Esophagus muscularis mucosa (tissue), 4 donors: ENCODE measurements around the gene POP7. TPM values are rescaled to one million over a fixed set of nuclear protein-coding genes. Genes with fewer than 3 reads are reported as not detected.

ENCODE experiments used
- DNase-seq: peaks from one replicate; pipeline ENCODE4 v3.0.0-alpha.2; 2017; ENCODE audit errors: extremely low spot score
- H3K27ac ChIP-seq, 4 donors: fragments of 200-600 bp; sonication (generic); replicated peaks in 1 of 4; 1 replicate in 3 of 4; 2 replicates in 1 of 4; pipeline ENCODE4 v1.5.1; 2016 to 2019; ENCODE audit warnings: mild to moderate bottlenecking in 1 of 4
- H3K27me3 ChIP-seq, 4 donors: fragments of 200-600 bp; sonication (generic); one replicate each; pipeline versions ENCODE4 v1.5.1 to v1.6.0; 2016 to 2019
- H3K36me3 ChIP-seq, 4 donors: fragments of 200-600 bp; sonication (generic); one replicate each; pipeline ENCODE4 v1.5.1; 2016 to 2019
- H3K4me1 ChIP-seq, 4 donors: fragments of 200-600 bp; sonication (generic); one replicate each; pipeline ENCODE4 v1.5.1; 2016 to 2019
- H3K4me3 ChIP-seq, 4 donors: fragments of 200-600 bp; sonication (generic); 1 replicate in 2 of 4; 2 replicates in 2 of 4; pipeline ENCODE4 v1.5.1; 2016 to 2019; ENCODE audit warnings: mild to moderate bottlenecking in 4 of 4, moderate library complexity in 1 of 4
- H3K9me3 ChIP-seq, 4 donors: fragments of 200-600 bp; sonication (generic); 1 replicate in 3 of 4; 2 replicates in 1 of 4; pipeline ENCODE4 v1.5.1; 2016 to 2019
- EP300 ChIP-seq: sonication (generic); formaldehyde crosslinking; IDR thresholded peaks from one replicate; pipeline ENCODE4 v1.6.1; 2017; ENCODE audit warnings: antibody characterized with exemption
- POLR2A ChIP-seq: fragments of 450-650 bp; IDR thresholded peaks from one replicate; pipeline ENCODE4 v1.6.1; 2017; ENCODE audit warnings: antibody characterized with exemption, moderate library complexity, mild to moderate bottlenecking, low read depth
- POLR2AphosphoS5 ChIP-seq, 2 donors: sonication (generic); formaldehyde crosslinking; IDR thresholded peaks; one replicate each; pipeline ENCODE4 v1.6.1; 2017; ENCODE audit warnings: antibody characterized with exemption in 2 of 2
- WGBS: methylation state at CpG from one replicate; pipeline ENCODE4 v1.1.5; 2018; 5-methylcytosine and 5-hydroxymethylcytosine counted together
- intact Hi-C: fragments of 100-400 bp; cut with DNase I; formaldehyde crosslinking; loops from one replicate; pipeline ENCODE4 v1.15.1; 2023
- total RNA-seq, 4 donors: library from RNA; depleted of rRNA; stranded (reverse); fragments of >200 nt; gene quantifications; one replicate each; pipeline versions ENCODE4 v1.1.0 to v1.2.1, GENCODE V29; 2016
- TF ChIP-seq, protein P1 (sequence below), 3 experiments: fragments of 200-600 bp in 2 of 3; fragments of 450-650 bp in 1 of 3; sonication (generic) in 2 of 3; IDR thresholded peaks; one replicate each; pipeline ENCODE4 v1.5.1; 2017 to 2019; ENCODE audit warnings: antibody characterized with exemption in 3 of 3, mild to moderate bottlenecking in 2 of 3, moderate library complexity in 1 of 3

The POP7 gene
- total RNA-seq, 4 donors from 2014 or later, result 27.0 to 51.3 (median 43.7) TPM

DNA sequence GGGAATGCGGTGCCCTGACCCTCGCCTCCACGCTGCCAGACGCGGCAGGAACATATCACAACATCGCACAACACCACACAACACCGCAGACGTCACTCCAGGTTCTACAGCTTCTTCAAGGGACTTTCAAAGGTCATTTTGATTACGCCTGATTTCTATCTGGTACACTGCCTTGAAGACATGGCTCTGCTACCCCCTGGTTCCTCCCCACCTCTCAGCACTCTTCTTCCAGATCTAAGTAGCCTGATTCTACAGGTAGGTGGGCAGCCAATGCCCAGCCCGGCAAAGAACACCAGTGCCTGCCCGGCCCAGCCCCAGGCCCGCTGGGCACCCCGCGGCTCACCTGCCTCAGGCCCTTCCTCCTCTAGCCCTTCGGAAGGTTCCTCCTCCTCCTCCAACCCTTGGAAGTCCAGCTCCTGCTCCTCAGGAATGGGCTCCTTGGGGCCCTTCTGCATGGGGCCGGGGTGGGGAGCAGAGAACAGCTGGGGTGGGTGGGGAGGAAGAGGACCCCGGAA lies 20.2 kb upstream of the POP7 start:
- no peaks in the 10 kb centered on the region for H3K27me3 ChIP-seq
- DNase-seq, result no peak
- H3K36me3 ChIP-seq, result peaks cover 64 to 92% (median 90%) of the 10 kb centered on the region in 4 donors
- TF ChIP-seq, protein P1, sequence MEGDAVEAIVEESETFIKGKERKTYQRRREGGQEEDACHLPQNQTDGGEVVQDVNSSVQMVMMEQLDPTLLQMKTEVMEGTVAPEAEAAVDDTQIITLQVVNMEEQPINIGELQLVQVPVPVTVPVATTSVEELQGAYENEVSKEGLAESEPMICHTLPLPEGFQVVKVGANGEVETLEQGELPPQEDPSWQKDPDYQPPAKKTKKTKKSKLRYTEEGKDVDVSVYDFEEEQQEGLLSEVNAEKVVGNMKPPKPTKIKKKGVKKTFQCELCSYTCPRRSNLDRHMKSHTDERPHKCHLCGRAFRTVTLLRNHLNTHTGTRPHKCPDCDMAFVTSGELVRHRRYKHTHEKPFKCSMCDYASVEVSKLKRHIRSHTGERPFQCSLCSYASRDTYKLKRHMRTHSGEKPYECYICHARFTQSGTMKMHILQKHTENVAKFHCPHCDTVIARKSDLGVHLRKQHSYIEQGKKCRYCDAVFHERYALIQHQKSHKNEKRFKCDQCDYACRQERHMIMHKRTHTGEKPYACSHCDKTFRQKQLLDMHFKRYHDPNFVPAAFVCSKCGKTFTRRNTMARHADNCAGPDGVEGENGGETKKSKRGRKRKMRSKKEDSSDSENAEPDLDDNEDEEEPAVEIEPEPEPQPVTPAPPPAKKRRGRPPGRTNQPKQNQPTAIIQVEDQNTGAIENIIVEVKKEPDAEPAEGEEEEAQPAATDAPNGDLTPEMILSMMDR (IDR thresholded peaks at IDR 0.05), result no peak
- TF ChIP-seq EP300, result no peak
- no peak for TF ChIP-seq POLR2AphosphoS5 (IDR thresholded peaks at IDR 0.05)
- no peak for TF ChIP-seq POLR2A
- H3K27ac ChIP-seq, result no peak overlapping the region
- intact Hi-C loops, result no loop called here
- 86% methylated on average over 17 of the region's 17 CpGs for WGBS
- H3K9me3 ChIP-seq, result no peaks in the 10 kb centered on the region
- no peak overlapping the region for H3K4me3 ChIP-seq
- peaks cover 31 to 45% (median 36%) of the 10 kb centered on the region in 4 donors for H3K4me1 ChIP-seq

DNA sequence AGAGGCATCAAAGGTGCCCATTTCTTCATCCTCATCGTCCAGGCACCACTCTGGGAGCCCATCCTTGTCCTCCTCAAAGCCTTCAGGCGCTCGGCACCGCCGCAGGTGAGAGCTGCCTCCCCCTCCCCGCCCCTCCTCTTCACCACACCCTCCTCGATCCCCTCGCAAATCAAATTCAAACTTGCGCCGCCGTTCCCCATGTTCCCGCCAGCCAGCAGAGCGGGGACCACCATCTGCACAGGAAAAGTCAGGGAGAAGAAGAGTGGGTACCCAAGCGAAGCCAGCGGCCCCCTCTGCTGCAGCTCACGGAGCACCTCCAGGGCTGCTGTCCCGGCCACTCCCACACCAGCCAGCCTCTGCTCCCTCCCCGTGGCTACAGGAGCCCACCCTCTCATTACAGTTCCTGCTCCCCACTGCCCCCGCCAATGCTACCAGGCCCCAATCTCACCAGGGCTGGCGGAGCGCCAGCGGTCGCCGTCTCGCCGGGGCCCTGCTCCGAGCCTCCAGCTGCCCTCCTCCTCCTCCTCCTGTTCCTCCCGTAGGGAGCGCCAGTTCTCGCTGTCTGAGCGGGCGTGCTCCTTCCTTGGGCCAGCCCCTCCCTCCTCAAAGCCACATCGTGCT lies 19.6 kb upstream of the POP7 start:
- DNase-seq, result no peak
- peaks cover 64 to 89% (median 85%) of the 10 kb centered on the region in 4 donors for H3K36me3 ChIP-seq
- H3K4me3 ChIP-seq, result no peak overlapping the region
- H3K27me3 ChIP-seq, result no peaks in the 10 kb centered on the region
- WGBS, result 77% methylated on average over 31 of the region's 33 CpGs
- no peak overlapping the region for H3K27ac ChIP-seq
- TF ChIP-seq POLR2A, result no peak
- TF ChIP-seq EP300, result no peak
- TF ChIP-seq, protein P1 (IDR thresholded peaks at IDR 0.05), result no peak
- TF ChIP-seq POLR2AphosphoS5 (IDR thresholded peaks at IDR 0.05), result no peak
- H3K4me1 ChIP-seq, result peaks cover 36 to 47% (median 38%) of the 10 kb centered on the region in 4 donors
- H3K9me3 ChIP-seq, result no peaks in the 10 kb centered on the region
- intact Hi-C loops, result no loop called here

DNA sequence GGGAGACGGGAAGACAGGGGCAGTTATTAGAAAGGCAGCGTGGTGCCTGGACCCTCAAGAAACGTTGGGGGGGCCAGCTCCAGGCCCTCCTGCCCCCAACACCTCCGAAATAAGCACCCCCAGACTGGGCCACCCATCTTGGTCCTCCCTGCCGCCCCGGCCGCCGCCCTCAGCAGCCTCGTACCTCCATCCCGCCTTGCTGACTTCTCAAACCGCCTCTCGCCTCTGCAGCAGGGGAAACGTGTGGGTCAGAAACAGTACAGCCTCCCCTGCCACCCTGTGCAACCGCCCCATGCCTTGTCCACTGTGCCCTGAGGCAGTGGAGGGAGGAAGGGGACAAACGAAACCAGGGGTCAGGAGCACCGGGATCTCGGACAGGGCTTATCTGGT lies 19.1 kb upstream of the POP7 start:
- intact Hi-C loops, result no loop called here
- WGBS, result 93% methylated on average over 16 of the region's 17 CpGs
- Histone ChIP-seq H3K36me3 (peaks cover 59 to 84% (median 80%) of the 10 kb centered on the region in 4 donors), H3K4me1 (peaks cover 41 to 52% (median 43%) of the 10 kb centered on the region in 4 donors), H3K4me3 (no peak overlapping the region), H3K27ac (no peak overlapping the region), H3K9me3 (no peaks in the 10 kb centered on the region), H3K27me3 (no peaks in the 10 kb centered on the region)
- TF ChIP-seq EP300, result no peak
- TF ChIP-seq, protein P1 (IDR thresholded peaks at IDR 0.05), result no peak
- no peak for TF ChIP-seq POLR2AphosphoS5 (IDR thresholded peaks at IDR 0.05)
- no peak for TF ChIP-seq POLR2A
- no peak for DNase-seq

DNA sequence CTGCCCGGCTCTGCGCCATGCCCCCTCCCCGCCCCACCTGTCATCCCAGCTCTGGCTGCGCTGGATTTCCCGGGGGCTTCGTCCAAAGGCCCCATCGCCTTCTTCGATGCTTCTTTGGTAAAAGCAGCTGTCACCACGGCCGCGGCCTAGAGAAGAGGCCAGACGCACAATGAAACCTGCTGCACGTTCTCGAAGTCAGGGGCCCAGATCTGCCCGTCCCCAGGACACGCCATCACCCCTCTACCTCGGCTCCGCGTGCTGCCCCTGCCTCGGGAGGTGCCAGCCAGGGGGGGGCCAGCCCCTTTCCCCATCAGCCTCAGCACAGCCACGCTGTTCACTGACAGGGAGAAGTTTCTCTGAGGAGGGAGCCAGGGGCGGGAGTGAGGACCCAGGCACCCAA lies 18.7 kb upstream of the POP7 start:
- peaks cover 57 to 79% (median 76%) of the 10 kb centered on the region in 4 donors for H3K36me3 ChIP-seq
- WGBS, result 88% methylated on average over 21 of the region's 22 CpGs
- no peaks in the 10 kb centered on the region for H3K27me3 ChIP-seq
- DNase-seq, result no peak
- no peak overlapping the region for H3K27ac ChIP-seq
- no peak for TF ChIP-seq POLR2AphosphoS5 (IDR thresholded peaks at IDR 0.05)
- TF ChIP-seq, protein P1 (IDR thresholded peaks at IDR 0.05), result no peak
- no peak for TF ChIP-seq EP300
- no peak for TF ChIP-seq POLR2A
- H3K9me3 ChIP-seq, result no peaks in the 10 kb centered on the region
- peaks cover 46 to 56% (median 47%) of the 10 kb centered on the region in 4 donors for H3K4me1 ChIP-seq
- no peak overlapping the region for H3K4me3 ChIP-seq
- intact Hi-C loops, result no loop called here
